Activated T-helper 2 cell treated with anti-CD3 and anti-CD28 coated beads, Interferon-gamma antibody, Interleukin-2, Interleukin-4, amounts not matched to agents 10 μg/mL and 5 μg/mL and 100 μg/mL, durations not matched to agents 14 hours and 24 hours and 36 hours (primary cell): ENCODE data around the gene UBXN10. TPM values are rescaled to one million over a fixed set of nuclear protein-coding genes. Genes with fewer than 3 reads are reported as not detected.

Experiments used
- DNase-seq: peaks from one replicate; pipeline ENCODE4 v3.0.0; 2021; ENCODE audit warnings: low spot score
- H3K27ac Mint-ChIP-seq: one replicate; pipeline ENCODE4 v1.8.0; 2021; ENCODE audit warnings: mixed read lengths
- H3K27me3 Mint-ChIP-seq: one replicate; pipeline ENCODE4 v1.8.0; 2021; ENCODE audit warnings: low read depth, mixed read lengths
- H3K36me3 Mint-ChIP-seq: one replicate; pipeline ENCODE4 v1.8.0; 2021; ENCODE audit warnings: low read depth, mixed read lengths
- H3K4me1 Mint-ChIP-seq: one replicate; pipeline ENCODE4 v1.8.0; 2021; ENCODE audit warnings: low read depth, mixed read lengths
- H3K4me3 Mint-ChIP-seq: one replicate; pipeline ENCODE4 v1.8.0; 2021; ENCODE audit warnings: low read depth, mild to moderate bottlenecking, moderate library complexity, mixed read lengths
- H3K9me3 Mint-ChIP-seq: one replicate; pipeline ENCODE4 v1.8.0; 2021; ENCODE audit warnings: mixed read lengths
- intact Hi-C: fragments of 100-400 bp; cut with micrococcal nuclease; formaldehyde crosslinking; loops from one replicate; pipeline ENCODE4 v1.15.1; 2023
- total RNA-seq: library from RNA; stranded (reverse); gene quantifications from 2 replicates; pipeline ENCODE4 v1.2.3, GENCODE V29; 2022

UBXN10 gene
- total RNA-seq, 1 donor from 2014 or later = 0.32 TPM

- Mint-ChIP-seq H3K9me3 (no peaks in the 10 kb centered on the region), H3K4me1 (peaks cover 25% of the 10 kb centered on the region), H3K27me3 (peaks cover 53% of the 10 kb centered on the region), H3K36me3 (no peaks in the 10 kb centered on the region), H3K4me3 (no peak overlapping the region), H3K27ac (no peak overlapping the region)
- intact Hi-C loops = no loop called here
- DNase-seq = no peak
Observed at GRCh38 chr1:20190256-20191160, 4.6 kb downstream of the UBXN10 start.

GRCh38 chr1:20191266-20191825 is 5.5 kb downstream of the UBXN10 start:
- no peak for DNase-seq
- peaks cover 53% of the 10 kb centered on the region for H3K27me3 Mint-ChIP-seq
- no peak overlapping the region for H3K4me3 Mint-ChIP-seq
- H3K27ac Mint-ChIP-seq = no peak overlapping the region
- intact Hi-C loops = no loop called here
- no peaks in the 10 kb centered on the region for H3K9me3 Mint-ChIP-seq
- H3K36me3 Mint-ChIP-seq = no peaks in the 10 kb centered on the region
- peaks cover 23% of the 10 kb centered on the region for H3K4me1 Mint-ChIP-seq

GRCh38 chr1:20192364-20192763 is 6.5 kb downstream of the UBXN10 start:
- Mint-ChIP-seq H3K27ac (no peak overlapping the region), H3K27me3 (peaks cover 55% of the 10 kb centered on the region)

GRCh38 chr1:20192871-20193411 is 7.0 kb downstream of the UBXN10 start:
- H3K27me3 Mint-ChIP-seq = peaks cover 56% of the 10 kb centered on the region
- no peak for DNase-seq

More at GRCh38 chr1:20192364-20192763, 6.5 kb downstream of the UBXN10 start:
- intact Hi-C loops = no loop called here
- no peak for DNase-seq
- H3K4me1 Mint-ChIP-seq = peaks cover 14% of the 10 kb centered on the region
- H3K4me3 Mint-ChIP-seq = no peak overlapping the region
- H3K9me3 Mint-ChIP-seq = no peaks in the 10 kb centered on the region
- H3K36me3 Mint-ChIP-seq = no peaks in the 10 kb centered on the region

GRCh38 chr1:20194224-20194623 is 8.3 kb downstream of the UBXN10 start:
- Mint-ChIP-seq H3K4me1 (no peaks in the 10 kb centered on the region), H3K9me3 (no peaks in the 10 kb centered on the region), H3K27me3 (peaks cover 50% of the 10 kb centered on the region), H3K4me3 (no peak overlapping the region), H3K36me3 (no peaks in the 10 kb centered on the region), H3K27ac (no peak overlapping the region)
- DNase-seq = no peak
- intact Hi-C loops = no loop called here

More at GRCh38 chr1:20192871-20193411, 7.0 kb downstream of the UBXN10 start:
- Mint-ChIP-seq H3K4me1 (peaks cover 8% of the 10 kb centered on the region), H3K27ac (no peak overlapping the region), H3K9me3 (no peaks in the 10 kb centered on the region), H3K36me3 (no peaks in the 10 kb centered on the region), H3K4me3 (no peak overlapping the region)
- intact Hi-C loops = no loop called here

GRCh38 chr1:20194757-20195461 is 9.0 kb downstream of the UBXN10 start:
- no peaks in the 10 kb centered on the region for H3K9me3 Mint-ChIP-seq
- H3K27ac Mint-ChIP-seq = no peak overlapping the region
- H3K27me3 Mint-ChIP-seq = peaks cover 47% of the 10 kb centered on the region
- peak; percentile 50 for DNase-seq
- H3K36me3 Mint-ChIP-seq = no peaks in the 10 kb centered on the region
- H3K4me1 Mint-ChIP-seq = no peaks in the 10 kb centered on the region
- H3K4me3 Mint-ChIP-seq = no peak overlapping the region
- intact Hi-C loops = loop anchor here (1.0 kb wide), 2 partner anchors 30 to 277 kb away; no protein-coding TSS in a partner anchor

- intact Hi-C loops = loop anchor here (1.0 kb wide), 2 partner anchors 30 to 277 kb away; no protein-coding TSS in a partner anchor
- no peaks in the 10 kb centered on the region for H3K36me3 Mint-ChIP-seq
- DNase-seq = no peak
- no peak overlapping the region for H3K4me3 Mint-ChIP-seq
- H3K9me3 Mint-ChIP-seq = no peaks in the 10 kb centered on the region
- H3K27me3 Mint-ChIP-seq = peaks cover 47% of the 10 kb centered on the region
- no peaks in the 10 kb centered on the region for H3K4me1 Mint-ChIP-seq
- no peak overlapping the region for H3K27ac Mint-ChIP-seq
Observed at GRCh38 chr1:20195462-20195780, 9.5 kb downstream of the UBXN10 start.

- Mint-ChIP-seq H3K4me3 (no peak overlapping the region), H3K9me3 (no peaks in the 10 kb centered on the region), H3K36me3 (no peaks in the 10 kb centered on the region), H3K27ac (no peak overlapping the region), H3K27me3 (peaks cover 43% of the 10 kb centered on the region), H3K4me1 (no peaks in the 10 kb centered on the region)
- DNase-seq = no peak
- intact Hi-C loops = loop anchor here (2.0 kb wide), 1 partner anchor 223 kb away; no protein-coding TSS in a partner anchor
Observed at GRCh38 chr1:20197329-20197791, 11.5 kb downstream of the UBXN10 start.

GRCh38 chr1:20198296-20198695 is 12.4 kb downstream of the UBXN10 start:
- no peak overlapping the region for H3K4me3 Mint-ChIP-seq
- no peaks in the 10 kb centered on the region for H3K36me3 Mint-ChIP-seq
- no peak for DNase-seq
- intact Hi-C loops = no loop called here
- no peak overlapping the region for H3K27ac Mint-ChIP-seq
- no peaks in the 10 kb centered on the region for H3K4me1 Mint-ChIP-seq
- H3K9me3 Mint-ChIP-seq = no peaks in the 10 kb centered on the region
- peaks cover 38% of the 10 kb centered on the region for H3K27me3 Mint-ChIP-seq

- Mint-ChIP-seq H3K4me1 (no peaks in the 10 kb centered on the region), H3K36me3 (no peaks in the 10 kb centered on the region), H3K27ac (no peak overlapping the region), H3K9me3 (no peaks in the 10 kb centered on the region), H3K4me3 (no peak overlapping the region), H3K27me3 (peaks cover 41% of the 10 kb centered on the region)
- DNase-seq = no peak
- intact Hi-C loops = no loop called here
Observed at GRCh38 chr1:20198918-20199317, 13.0 kb downstream of the UBXN10 start.

- Mint-ChIP-seq H3K9me3 (no peaks in the 10 kb centered on the region), H3K27me3 (peaks cover 36% of the 10 kb centered on the region), H3K27ac (no peak overlapping the region), H3K4me1 (no peaks in the 10 kb centered on the region), H3K4me3 (no peak overlapping the region), H3K36me3 (no peaks in the 10 kb centered on the region)
- intact Hi-C loops = no loop called here
- no peak for DNase-seq
Observed at GRCh38 chr1:20199403-20199802, 13.5 kb downstream of the UBXN10 start.

GRCh38 chr1:20199840-20200239 is 13.9 kb downstream of the UBXN10 start:
- Mint-ChIP-seq H3K4me1 (no peaks in the 10 kb centered on the region), H3K27me3 (peaks cover 36% of the 10 kb centered on the region), H3K36me3 (no peaks in the 10 kb centered on the region), H3K9me3 (no peaks in the 10 kb centered on the region), H3K4me3 (no peak overlapping the region), H3K27ac (no peak overlapping the region)
- DNase-seq = no peak
- intact Hi-C loops = no loop called here
